CMK (cell line): ENCODE measurements around the gene AGAP3.

Experiments
- DNase-seq: peaks from one replicate; pipeline ENCODE4 v3.0.0-alpha.2; 2010; ENCODE audit warnings: low read depth

AGAP3 gene

GRCh38 chr7:151074817-151075661, 11.2 kb upstream of the AGAP3 start:
- DNase-seq: no peak

GRCh38 chr7:151075662-151075971, 10.7 kb upstream of the AGAP3 start:
- no peak for DNase-seq

DNA sequence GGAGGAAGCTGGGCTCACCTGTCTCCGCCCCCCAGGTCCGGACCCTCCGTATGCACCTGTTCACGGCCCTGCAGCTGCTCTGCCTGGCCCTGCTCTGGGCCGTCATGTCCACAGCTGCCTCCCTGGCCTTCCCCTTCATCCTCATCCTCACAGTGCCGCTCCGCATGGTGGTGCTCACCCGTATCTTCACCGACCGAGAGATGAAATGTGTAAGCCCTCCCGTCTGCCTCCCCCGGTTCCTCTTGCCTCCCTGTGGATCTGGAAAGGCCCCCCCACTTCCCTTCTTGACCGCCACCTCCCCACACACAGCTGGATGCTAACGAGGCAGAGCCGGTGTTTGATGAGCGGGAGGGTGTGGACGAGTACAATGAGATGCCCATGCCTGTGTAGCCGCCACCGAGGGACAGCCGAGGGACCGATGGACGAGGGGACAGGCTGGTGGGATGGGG, 10.3 kb upstream of the AGAP3 start:
- DNase-seq: no peak

DNA sequence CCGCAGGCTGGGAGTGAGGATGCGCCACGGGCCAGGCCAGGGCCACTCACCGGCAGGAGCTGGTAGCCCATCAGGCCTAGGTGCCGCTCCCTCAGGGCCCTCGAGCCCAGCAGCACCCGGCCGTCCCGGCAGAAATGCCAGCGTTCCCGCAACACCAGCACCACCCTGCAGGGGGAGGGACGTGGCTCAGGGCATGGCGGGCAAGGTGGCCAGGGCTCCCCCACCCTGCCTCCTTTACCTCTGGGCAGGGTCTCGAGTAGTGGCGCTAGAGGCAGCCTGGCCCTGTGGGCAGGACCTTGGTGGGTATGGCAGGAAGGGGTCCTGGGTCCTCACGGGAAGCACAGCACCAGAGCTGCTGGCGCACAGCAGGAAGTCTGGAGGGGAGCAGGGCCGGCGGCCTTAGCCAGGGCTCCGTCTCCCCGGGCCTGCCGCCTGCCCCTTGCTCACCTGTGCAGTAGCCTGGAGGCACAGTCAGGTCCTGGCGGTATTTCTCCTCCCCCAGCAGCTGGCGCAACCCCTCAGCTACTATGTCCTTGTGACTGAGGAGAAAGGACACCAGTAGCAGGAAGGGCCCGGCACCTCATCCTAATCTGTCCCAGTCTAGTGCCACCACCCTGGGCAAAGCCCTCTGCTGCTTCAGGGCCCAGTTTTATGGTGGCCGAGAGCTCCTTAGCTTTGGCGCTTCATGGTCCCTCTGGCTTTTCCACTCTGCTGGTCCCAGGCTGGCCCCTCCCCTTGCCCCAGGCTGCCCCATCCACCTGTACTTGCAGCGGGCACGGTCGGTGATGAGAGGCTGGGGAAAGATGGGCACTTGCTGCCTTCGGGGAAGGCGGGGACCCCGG, 9.2 kb upstream of the AGAP3 start:
- no peak for DNase-seq

DNA sequence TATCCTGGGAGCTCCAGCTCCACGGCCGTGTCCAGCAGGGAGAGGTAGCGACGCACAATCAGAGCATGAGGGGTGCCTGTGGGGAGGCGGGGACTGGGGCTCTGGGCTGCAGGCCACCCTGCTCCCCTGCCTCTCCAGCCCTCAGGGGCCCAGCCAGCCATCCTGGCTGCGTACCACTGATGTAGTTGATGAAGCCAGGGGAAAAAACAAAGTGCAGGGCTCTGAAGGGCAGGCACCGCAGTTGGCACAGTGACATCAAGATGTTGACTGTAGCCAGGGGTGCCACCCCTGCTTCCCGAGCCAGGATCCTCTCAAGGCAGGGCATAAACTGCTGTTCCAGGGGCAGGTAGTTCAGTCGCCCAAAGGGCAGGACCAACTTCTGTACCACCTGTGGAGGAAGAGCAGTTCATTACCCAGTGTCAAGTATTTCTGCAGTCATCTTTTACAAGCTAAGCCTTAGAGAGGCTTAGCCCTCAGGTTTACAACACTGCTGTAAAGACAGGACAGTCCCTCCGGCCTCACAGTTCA, 8.5 kb upstream of the AGAP3 start:
- no peak for DNase-seq

- no peak for DNase-seq
Measured at GRCh38 chr7:151078233-151079040, 7.8 kb upstream of the AGAP3 start.

DNA sequence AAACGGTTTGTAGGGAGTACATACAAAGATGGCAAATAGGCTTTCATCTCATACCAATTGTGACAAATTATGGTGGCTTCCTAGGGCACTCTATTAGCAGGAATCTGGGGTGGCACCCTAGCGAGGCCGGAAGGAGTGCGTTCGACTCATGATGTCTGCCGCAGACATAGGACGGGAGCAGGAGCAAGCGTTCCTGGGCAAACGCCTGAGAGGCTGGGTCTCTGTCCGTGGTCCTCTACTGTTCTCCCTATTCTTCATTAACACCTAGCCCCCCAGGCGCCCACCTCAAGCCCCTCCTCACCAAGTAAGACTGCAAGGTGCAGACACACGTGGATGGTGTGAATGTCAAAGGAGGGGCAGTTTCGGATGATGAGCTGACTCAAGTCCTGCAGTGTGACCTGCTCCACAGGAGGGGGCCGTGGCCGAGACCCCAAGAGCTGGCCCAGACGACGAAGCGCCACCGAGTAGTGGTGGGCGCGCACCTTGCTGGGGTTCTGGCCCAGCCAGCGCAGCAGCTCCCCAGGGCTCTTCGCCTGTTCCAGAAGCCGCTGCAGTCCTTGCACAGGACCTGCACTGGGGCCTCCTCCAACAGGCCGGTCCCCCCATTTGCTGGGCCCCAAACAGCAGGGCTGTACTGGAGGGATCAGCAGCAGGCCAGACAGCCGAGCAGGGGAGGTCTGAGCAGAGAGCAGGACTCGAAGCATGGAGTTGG, 6.9 kb upstream of the AGAP3 start:
- DNase-seq: no peak

- DNase-seq: no peak
Measured at GRCh38 chr7:151080067-151080521, 6.2 kb upstream of the AGAP3 start.

- DNase-seq: no peak
Measured at GRCh38 chr7:151080522-151081169, 5.6 kb upstream of the AGAP3 start, which contains the start of gene FASTK. Gene FASTK (minus strand): TSS chr7:151080809. CDS start chr7:151080766, 43 bp downstream.

DNA sequence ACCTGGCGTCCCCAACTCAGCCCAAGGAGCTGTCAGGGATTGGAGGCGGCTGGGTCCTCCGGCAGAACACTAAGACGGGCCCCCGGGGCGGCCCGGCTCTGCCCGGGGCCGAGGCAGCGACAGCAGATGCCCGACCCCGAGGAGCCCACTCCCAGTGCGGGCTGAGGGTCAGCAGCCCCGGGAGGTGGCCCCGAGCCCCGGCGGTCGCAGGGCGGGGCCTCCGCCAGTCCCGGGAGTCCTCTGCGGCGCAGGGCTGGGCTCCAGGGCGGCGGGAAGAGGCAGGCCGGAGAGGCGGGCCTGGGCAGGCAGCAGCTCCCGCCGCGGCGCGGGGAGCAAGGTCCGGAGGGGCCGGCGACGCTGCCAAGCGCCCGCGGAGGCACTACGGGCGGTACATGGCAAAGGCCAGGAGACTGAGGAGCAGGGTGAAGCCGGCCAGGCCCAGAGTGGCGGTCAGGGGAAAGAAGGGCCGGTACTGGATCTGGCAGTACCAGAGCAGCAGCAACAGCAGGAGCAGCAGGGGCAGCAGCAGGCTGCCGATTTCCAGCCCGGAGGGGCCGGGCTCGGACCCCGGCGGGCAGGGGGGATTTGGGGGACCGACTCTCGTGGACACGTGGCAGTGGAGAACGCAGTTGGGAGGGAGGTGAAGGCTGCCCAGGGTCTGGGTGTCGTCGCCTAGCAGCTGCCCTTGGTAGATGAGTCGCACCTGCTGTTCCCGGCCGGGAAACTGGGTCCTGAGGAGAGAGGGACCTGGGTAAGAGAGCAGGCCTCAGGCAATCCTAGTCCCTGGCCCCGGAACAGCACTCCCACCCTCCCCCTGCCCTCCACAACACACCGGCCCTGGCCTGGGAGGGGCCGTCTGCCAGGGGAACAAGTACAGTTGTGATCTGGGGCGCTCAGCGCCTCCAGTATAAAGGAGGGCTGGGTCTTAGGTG, 4.8 kb upstream of the AGAP3 start:
- no peak for DNase-seq

- no peak for DNase-seq
Measured at GRCh38 chr7:151082141-151083070, 3.9 kb upstream of the AGAP3 start.

DNA sequence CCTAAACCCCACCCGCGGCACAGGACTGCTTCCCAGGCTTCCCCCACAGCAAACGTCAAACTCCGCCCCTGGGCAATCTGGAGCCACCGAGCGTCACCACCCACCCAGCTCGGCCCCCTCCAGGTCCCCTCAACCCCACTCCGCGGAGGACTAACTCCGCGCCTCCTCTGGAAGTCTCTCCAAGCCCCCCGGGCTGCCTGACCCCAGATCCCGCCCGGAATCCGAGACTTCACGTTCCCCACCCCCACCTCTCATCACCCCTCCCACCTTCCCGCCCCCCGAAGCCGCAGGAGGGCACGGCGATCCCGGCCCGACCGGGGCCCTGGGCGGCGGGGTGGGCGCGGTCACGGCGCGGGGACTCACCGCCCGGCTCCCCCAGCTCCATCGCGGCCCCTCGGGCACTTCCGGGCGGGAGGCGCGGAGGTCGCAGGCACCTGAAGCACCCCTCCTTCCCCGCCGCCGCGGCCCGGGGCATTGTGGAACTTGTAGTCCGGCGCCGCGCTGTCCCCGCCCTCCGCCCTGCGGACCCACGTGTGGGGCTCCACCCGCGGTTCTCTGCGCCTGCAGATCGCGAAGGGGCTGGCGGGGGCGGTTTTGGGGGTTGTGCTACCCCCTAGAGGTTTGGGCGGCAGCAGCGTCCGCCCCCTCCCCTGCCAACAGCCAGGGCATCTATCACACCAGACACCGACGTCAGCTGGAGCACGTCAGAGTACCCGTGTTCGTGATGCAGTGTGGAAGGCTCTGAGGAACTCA, 3.0 kb upstream of the AGAP3 start, which contains the start of gene TMUB1:
TMUB1 (minus strand) TSS at position 423 of the 753 bp plus-strand sequence. CDS start 930 bp downstream, outside the sequence.
- DNase-seq: no peak

DNA sequence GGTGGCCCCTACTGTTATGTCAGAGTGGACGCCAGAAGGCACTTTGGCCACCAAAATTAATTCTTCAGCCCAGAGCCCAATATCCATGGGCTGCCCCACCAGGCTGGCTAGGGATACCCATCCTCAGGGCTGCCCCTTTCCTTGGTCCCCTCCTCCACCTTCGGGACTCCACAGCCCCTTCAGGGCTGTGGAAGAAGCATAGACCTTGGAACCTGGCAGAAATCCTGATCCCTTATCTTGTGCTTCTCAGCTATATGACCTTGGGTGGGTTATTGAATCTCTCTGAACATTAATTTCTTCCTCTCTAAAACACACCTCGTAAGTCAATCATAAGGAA, 2.5 kb upstream of the AGAP3 start:
- DNase-seq: no peak

GRCh38 chr7:151085329-151085690, 965 bp upstream of the AGAP3 start:
- no peak for DNase-seq

DNA sequence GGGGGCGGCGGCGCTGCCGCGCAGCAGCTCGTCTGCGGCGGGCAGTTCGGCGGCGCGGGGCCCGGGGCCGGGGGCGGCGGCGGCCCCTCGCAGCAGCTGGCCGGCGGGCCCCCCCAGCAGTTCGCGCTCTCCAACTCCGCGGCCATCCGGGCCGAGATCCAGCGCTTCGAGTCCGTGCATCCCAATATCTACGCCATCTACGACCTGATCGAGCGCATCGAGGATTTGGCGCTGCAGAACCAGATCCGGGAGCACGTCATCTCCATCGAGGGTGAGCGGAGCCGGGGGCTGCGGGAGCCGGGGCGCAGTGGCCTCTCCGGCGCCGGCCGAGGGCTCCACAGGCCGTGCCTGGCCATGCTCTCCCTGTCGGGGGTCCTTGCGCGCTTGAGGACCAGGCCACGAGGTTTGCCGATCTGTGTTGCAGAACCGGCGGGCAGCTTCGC, 548 bp downstream of the AGAP3 start:
- no peak for DNase-seq

- DNase-seq: no peak
Measured at GRCh38 chr7:151087245-151088018, 1.2 kb downstream of the AGAP3 start.
